Fibroblast of lung (primary cell): ENCODE measurements around the gene LRRC59.

Experiments
- EZH2 ChIP-seq: IDR thresholded peaks from 2 replicates; pipeline ENCODE4 v1.5.1; 2012; ENCODE audit warnings: low read length, control low read depth, mild to moderate bottlenecking; ENCODE audit errors: missing control alignments
- TF ChIP-seq, protein P1 (sequence below), 2 donors: IDR thresholded peaks in 1 of 2; conservative IDR thresholded peaks in 1 of 2; 1 replicate in 1 of 2; 2 replicates in 1 of 2; pipeline ENCODE4 v1.5.1; 2011 to 2012; ENCODE audit warnings: low read length in 2 of 2, control low read depth in 1 of 2, inconsistent platforms in 1 of 2, low read depth in 1 of 2, mild to moderate bottlenecking in 1 of 2

DNA sequence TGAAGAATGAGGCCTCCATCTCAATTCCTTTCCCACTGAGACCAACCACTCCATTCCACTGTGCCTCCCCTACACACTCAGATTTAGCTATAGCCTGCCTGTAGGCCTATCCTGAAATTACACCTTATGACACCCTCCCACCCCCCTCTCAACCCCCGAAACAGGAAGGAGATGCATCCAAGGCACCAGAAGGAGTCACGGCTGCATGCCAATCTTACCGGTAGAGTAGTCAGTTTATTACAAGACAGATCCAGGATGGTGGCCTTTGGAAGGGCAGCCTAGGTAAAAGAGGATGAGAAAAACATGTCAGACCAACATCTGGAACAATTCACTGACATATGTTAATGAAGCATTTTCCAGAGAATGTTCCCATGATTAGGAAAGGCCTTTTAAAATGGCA lies 2.6 kb downstream of the LRRC59 start:
- TF ChIP-seq, protein P1, sequence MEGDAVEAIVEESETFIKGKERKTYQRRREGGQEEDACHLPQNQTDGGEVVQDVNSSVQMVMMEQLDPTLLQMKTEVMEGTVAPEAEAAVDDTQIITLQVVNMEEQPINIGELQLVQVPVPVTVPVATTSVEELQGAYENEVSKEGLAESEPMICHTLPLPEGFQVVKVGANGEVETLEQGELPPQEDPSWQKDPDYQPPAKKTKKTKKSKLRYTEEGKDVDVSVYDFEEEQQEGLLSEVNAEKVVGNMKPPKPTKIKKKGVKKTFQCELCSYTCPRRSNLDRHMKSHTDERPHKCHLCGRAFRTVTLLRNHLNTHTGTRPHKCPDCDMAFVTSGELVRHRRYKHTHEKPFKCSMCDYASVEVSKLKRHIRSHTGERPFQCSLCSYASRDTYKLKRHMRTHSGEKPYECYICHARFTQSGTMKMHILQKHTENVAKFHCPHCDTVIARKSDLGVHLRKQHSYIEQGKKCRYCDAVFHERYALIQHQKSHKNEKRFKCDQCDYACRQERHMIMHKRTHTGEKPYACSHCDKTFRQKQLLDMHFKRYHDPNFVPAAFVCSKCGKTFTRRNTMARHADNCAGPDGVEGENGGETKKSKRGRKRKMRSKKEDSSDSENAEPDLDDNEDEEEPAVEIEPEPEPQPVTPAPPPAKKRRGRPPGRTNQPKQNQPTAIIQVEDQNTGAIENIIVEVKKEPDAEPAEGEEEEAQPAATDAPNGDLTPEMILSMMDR (conservative IDR thresholded peaks at IDR 0.05 in 1 of 2, IDR thresholded peaks at IDR 0.05 in 1 of 2; ENCODE audit: low read depth in 1 of 2, low read length in 2 of 2): no peak
- TF ChIP-seq EZH2: no peak
